Gastrocnemius medialis (tissue), 4 donors: ENCODE data around the gene PYDC1. TPM values are rescaled to one million over a fixed set of nuclear protein-coding genes. Genes with fewer than 3 reads are reported as not detected.

ENCODE experiments used
- ATAC-seq, 2 donors: fragments of 150-250 bp; one replicate each; pipeline ENCODE4 v1.9.1; 2016
- DNase-seq, 2 donors: peaks; one replicate each; pipeline ENCODE4 v3.0.0-alpha.2; 2019
- H3K27ac ChIP-seq, 4 donors: fragments of 200-600 bp; sonication (generic); 1 replicate in 1 of 4; 2 replicates in 3 of 4; pipeline ENCODE4 v1.5.1; 2016 to 2018; ENCODE audit warnings: mild to moderate bottlenecking in 2 of 4, moderate library complexity in 1 of 4
- H3K27me3 ChIP-seq, 3 donors: fragments of 200-600 bp; sonication (generic) in 2 of 3; 1 replicate in 1 of 3; 2 replicates in 2 of 3; pipeline versions ENCODE4 v1.5.1 to v1.6.0; 2016 to 2019; ENCODE audit warnings: mild to moderate bottlenecking in 1 of 3, moderate library complexity in 1 of 3
- H3K36me3 ChIP-seq, 2 donors: fragments of 200-600 bp; sonication (generic) in 1 of 2; one replicate each; pipeline ENCODE4 v1.5.1; 2017 to 2018
- H3K4me1 ChIP-seq, 2 donors: fragments of 200-600 bp; sonication (generic) in 1 of 2; one replicate each; pipeline ENCODE4 v1.5.1; 2016 to 2017; ENCODE audit warnings: mild to moderate bottlenecking in 2 of 2
- H3K4me3 ChIP-seq, 4 donors: fragments of 200-600 bp; sonication (generic) in 3 of 4; 1 replicate in 1 of 4; 2 replicates in 3 of 4; pipeline ENCODE4 v1.5.1; 2016 to 2019; ENCODE audit warnings: mild to moderate bottlenecking in 2 of 4
- H3K9me3 ChIP-seq, 3 donors: fragments of 200-600 bp; sonication (generic) in 2 of 3; 1 replicate in 1 of 3; 2 replicates in 2 of 3; pipeline ENCODE4 v1.5.1; 2016 to 2019
- CTCF ChIP-seq, 5 experiments: fragments of 450-650 bp in 3 of 5; fragments of 200-600 bp in 2 of 5; sonication (generic) in 2 of 5; IDR thresholded peaks in 4 of 5; conservative IDR thresholded peaks in 1 of 5; 1 replicate in 4 of 5; 2 replicates in 1 of 5; pipeline ENCODE4 v1.5.1; 2016 to 2019; ENCODE audit warnings: antibody characterized with exemption in 5 of 5, mild to moderate bottlenecking in 3 of 5, moderate library complexity in 3 of 5
- POLR2A ChIP-seq, 2 donors: fragments of 450-650 bp; IDR thresholded peaks; one replicate each; pipeline ENCODE4 v1.6.1; 2017; ENCODE audit warnings: antibody characterized with exemption in 2 of 2, mild to moderate bottlenecking in 2 of 2, moderate library complexity in 2 of 2
- in situ Hi-C, 4 donors: fragments of 200-750 bp; cut with MboI; loops; one replicate each; pipeline versions ENCODE4 v1.15.0 to v1.8.0; 2017; ENCODE audit warnings: low sequenced_read_pairs in 4 of 4
- intact Hi-C: fragments of 100-400 bp; cut with DNase I; formaldehyde crosslinking; loops from one replicate; pipeline ENCODE4 v1.15.1; 2023; ENCODE audit warnings: low total_unique reads
- total RNA-seq, 4 donors: library from RNA; depleted of rRNA; stranded (reverse); fragments of >200 nt; gene quantifications; one replicate each; pipeline versions ENCODE4 v1.1.0 to v1.2.3, GENCODE V29; 2016

PYDC1 gene
- total RNA-seq, 4 donors from 2014 or later, result not detected

- H3K27ac ChIP-seq, result no peak overlapping the region
- no peaks in the 10 kb centered on the region for H3K4me1 ChIP-seq
- in situ Hi-C loops (loop anchor here in 2 of 4 donors (25.0 kb wide), 2 partner anchors 155 to 180 kb away; partner anchors contain the start of genes HSD3B7 (in 1 of the 2) and STX1B (in 1 of the 2)), intact Hi-C loops (no loop called here)
- H3K4me3 ChIP-seq, result no peak overlapping the region
- TF ChIP-seq CTCF (IDR thresholded peaks at IDR 0.05 in 4 of 5, conservative IDR thresholded peaks at IDR 0.05 in 1 of 5) (no peak), POLR2A (IDR thresholded peaks at IDR 0.05) (no peak)
- no peak for ATAC-seq
- H3K9me3 ChIP-seq, result no peaks in the 10 kb centered on the region
- DNase-seq, result no peak
- no peaks in the 10 kb centered on the region for H3K36me3 ChIP-seq
- H3K27me3 ChIP-seq, result no peaks in the 10 kb centered on the region
Measured at GRCh38 chr16:31167315-31167714, 49.6 kb downstream of the PYDC1 start.

Other genes with a start within 250 kb of the PYDC1 start
- gene HSD3B7, start 231.9 kb downstream of the PYDC1 start, total RNA-seq, result 1 to 10 TPM; 1.5 to 6.8 (median 5.4) TPM
- gene STX1B, start 206.5 kb downstream of the PYDC1 start, total RNA-seq, result under 1 TPM in 2 of 4 donors, not detected in 2; 0.13 to 0.36 TPM
- gene STX4, start 183.6 kb downstream of the PYDC1 start, total RNA-seq, result 10 to 100 TPM; 14.9 to 24.3 (median 21.4) TPM
- 10 to 100 TPM in 2 of 4 donors, 1 to 10 TPM in 2; 6.6 to 16.0 (median 11.0) TPM for gene ZNF668, start 142.9 kb downstream of the PYDC1 start, total RNA-seq
- gene ZNF646, start 142.7 kb downstream of the PYDC1 start, total RNA-seq, result 10 to 100 TPM; 11.7 to 33.2 (median 21.5) TPM
- gene PRSS53, start 128.2 kb downstream of the PYDC1 start, total RNA-seq, result under 1 TPM; 0.07 to 0.75 (median 0.21) TPM
- 10 to 100 TPM; 20.1 to 35.9 (median 32.9) TPM for gene VKORC1, start 122.3 kb downstream of the PYDC1 start, total RNA-seq
- 10 to 100 TPM; 24.7 to 68.9 (median 50.9) TPM for gene BCKDK, start 108.7 kb downstream of the PYDC1 start, total RNA-seq
- 100 to 1,000 TPM in 1 of 4 donors, 10 to 100 TPM in 3; 44.3 to 102 (median 54.3) TPM for gene KAT8, start 99.5 kb downstream of the PYDC1 start, total RNA-seq
- 1 to 10 TPM in 1 of 4 donors, under 1 TPM in 1, not detected in 2; 0.24 to 1.2 TPM for gene PRSS8, start 81.4 kb downstream of the PYDC1 start, total RNA-seq
- gene PRSS36, start 67.1 kb downstream of the PYDC1 start, total RNA-seq, result 1 to 10 TPM in 3 of 4 donors, not detected in 1; 1.0 to 8.1 (median 3.7) TPM
- gene FUS, start 37.0 kb downstream of the PYDC1 start, total RNA-seq, result 10 to 100 TPM; 20.6 to 45.9 (median 35.1) TPM
- 10 to 100 TPM in 1 of 4 donors, 1 to 10 TPM in 3; 1.3 to 16.4 (median 3.7) TPM for gene PYCARD, start 14.4 kb downstream of the PYDC1 start, total RNA-seq
- gene TRIM72, start 3.0 kb downstream of the PYDC1 start, total RNA-seq, result 100 to 1,000 TPM in 2 of 4 donors, 10 to 100 TPM in 2; 76.7 to 101 (median 97.4) TPM
- gene ITGAM, start 42.8 kb upstream of the PYDC1 start, total RNA-seq, result 1 to 10 TPM in 3 of 4 donors, under 1 TPM in 1; 0.68 to 3.9 (median 3.0) TPM
- gene ITGAX, start 138.0 kb upstream of the PYDC1 start, total RNA-seq, result under 1 TPM; 0.22 to 0.91 (median 0.56) TPM
- gene ITGAD, start 176.2 kb upstream of the PYDC1 start, total RNA-seq, result not detected
- gene COX6A2, start 211.2 kb upstream of the PYDC1 start, total RNA-seq, result 1,000 to 10,000 TPM in 1 of 4 donors, 100 to 1,000 TPM in 3; 597 to 1,192 (median 930) TPM
- 1 to 10 TPM in 3 of 4 donors, under 1 TPM in 1; 0.65 to 3.0 (median 1.5) TPM for gene ZNF843, start 225.7 kb upstream of the PYDC1 start, total RNA-seq
- 10 to 100 TPM; 13.9 to 24.3 (median 19.4) TPM for gene ARMC5, start 242.4 kb upstream of the PYDC1 start, total RNA-seq